HS-27A (cell line): Measurements from ENCODE around the gene CHPF.

ENCODE experiments used
- DNase-seq: peaks from one replicate; pipeline ENCODE4 v3.0.0-alpha.2; 2012; ENCODE audit warnings: low read depth, missing footprints

Gene CHPF

GRCh38 chr2:219567791-219568361 is 24.3 kb upstream of the CHPF start:
- DNase-seq = no peak

GRCh38 chr2:219567131-219567530 is 23.5 kb upstream of the CHPF start:
- no peak for DNase-seq

GRCh38 chr2:219566640-219567039 is 23.0 kb upstream of the CHPF start:
- DNase-seq = no peak

DNA sequence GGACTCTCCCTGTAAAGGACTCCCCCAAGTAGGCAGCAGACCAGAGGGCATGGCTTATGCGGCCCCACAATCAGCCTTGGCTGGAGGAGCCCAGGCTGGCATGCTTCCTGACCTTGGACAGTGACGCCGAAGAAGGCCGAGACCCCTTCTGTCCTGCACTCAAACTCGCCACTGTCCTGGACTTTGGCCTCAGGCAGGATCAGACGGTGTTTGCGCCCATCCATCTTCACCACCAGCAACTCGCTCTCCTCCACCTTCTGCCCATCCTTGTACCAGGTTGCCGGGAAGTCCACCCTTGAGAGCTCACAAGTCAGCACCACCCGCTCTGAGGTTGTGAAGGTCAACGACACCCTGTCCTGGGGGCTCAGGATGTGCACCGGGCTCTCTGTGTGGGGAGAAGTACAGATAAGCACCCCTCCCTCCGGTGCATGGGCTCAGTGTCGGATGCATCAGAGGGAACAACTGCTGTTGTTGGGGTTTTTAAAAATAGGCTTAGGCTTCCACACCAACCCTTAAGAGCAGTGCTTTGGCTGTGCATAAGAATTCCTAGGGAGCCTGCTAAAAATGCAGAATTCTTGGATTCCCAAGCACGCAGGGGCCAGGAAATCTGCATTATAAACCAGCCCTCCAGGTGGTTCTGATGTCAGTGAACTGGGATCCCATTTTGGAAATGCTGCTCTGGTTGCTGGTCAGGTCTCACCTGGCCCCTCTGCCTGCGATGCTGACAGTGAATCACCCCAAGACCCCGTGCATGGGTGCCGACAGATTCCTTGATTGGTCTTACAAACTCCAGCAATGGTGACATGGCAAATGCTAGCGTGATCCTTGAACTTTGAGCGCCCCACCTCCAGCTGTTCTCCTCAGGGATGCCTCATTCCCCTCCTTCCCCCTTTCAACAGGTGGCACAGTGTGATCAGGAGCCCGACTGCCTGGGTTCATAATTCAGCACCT is 21.8 kb upstream of the CHPF start:
- no peak for DNase-seq

DNA sequence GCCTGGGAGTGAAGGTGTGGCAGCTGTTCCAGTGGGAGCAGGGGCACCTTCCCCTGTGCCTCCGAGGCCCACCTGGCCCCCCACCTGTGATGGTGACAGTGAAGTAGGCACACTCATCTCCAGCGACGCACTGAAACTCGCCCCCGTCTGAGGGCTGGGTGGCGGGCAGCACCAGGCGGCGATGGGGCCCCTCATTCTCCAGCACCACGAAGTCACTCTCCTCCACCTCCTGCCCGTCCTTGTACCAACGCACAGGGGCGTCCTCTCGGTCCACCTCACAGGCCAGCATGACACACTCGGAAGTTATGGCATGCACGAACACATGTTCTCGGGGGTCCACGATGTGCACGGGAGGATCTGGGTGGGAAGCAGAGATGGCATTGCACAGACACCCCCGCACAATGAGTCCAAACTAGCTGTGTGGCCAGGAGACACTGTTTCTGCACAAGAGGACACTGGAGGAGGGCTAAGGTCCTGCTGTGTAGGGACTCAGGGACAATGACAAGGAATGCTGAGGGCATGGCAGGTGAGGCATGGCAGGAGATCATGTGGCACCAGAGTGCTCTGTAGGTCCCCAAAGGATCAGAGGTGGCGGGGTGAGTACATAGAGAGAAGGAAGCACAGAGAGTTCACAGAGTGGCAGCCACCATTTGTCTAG is 19.8 kb upstream of the CHPF start:
- DNase-seq = no peak

GRCh38 chr2:219562049-219563020 is 18.7 kb upstream of the CHPF start:
- DNase-seq = no peak

- no peak for DNase-seq
Measured at GRCh38 chr2:219561179-219562048, 17.8 kb upstream of the CHPF start.

- no peak for DNase-seq
Measured at GRCh38 chr2:219560893-219561178, 17.2 kb upstream of the CHPF start.

DNA sequence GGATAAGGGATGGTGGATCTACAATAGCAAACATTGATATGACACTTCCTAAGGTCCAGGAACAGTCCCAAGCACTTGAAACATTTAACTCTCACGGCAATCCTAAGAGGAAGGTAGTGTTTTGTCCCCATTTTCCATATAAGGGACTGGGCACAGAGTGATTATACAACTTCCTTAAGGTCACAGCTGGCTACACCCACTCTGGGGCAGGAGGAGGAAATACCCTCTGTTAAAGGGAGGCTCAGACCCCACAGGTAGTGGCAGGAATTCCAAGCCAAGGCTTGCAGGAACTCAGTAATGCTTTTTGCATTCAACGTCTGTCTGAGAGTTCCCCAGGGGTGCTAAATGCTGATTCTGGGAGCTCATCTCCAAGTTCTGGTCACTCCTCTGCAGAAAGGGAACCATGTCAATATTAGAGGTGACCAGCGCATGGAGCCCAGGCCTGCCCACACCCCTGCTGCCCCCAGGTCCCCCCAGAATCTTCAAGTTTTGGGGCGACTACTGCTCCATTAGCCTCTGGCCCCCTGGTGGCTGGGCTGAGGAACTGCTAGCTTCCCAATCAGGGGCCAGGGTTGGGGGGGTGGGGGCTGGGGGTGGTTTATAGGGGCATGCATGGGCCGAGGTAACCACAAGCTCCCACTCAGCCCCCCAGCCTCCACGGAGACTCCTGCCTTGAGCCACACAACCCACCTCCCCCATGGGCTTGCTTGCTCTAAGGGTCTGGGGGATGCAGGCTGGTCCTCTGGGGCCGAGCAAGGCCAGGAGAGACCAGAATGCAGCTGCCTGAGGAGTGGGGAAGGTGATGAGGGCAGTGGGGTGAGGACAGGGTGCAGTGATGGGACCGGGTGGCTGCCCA is 16.7 kb upstream of the CHPF start:
- no peak for DNase-seq

DNA sequence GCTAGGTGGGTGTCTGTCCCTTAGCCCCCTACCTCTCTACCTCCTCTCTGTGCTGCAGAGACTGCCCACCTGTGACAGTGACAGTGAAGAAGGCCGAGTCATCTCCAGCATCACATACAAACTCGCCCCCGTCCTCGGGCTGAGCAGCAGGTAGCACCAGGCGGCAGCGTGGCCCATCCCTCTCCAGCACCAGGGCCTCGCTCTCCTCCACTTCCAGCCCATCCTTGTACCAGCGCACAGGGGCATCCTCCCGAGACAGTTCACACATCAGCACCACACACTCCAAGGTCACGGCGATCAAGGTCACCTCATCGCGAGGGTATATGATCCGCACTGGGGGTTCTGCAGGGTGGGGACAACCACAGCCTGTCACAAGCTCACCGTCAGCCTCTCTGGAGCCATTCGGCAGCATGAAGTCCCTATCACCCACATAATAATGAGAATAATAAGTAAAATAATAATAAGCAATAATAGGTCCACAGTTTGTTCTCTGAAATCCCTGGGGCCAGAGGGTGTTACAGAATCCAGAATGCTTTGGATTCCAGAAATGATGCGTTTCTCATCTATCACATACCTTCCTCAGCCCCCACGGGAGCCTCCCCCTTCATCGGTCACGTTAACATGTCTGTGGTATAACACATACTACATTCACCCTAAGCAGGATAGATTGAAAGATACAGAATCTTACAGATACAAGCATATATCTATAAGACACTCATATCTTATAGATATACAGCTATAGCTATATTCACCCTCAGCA is 15.7 kb upstream of the CHPF start:
- no peak for DNase-seq

DNA sequence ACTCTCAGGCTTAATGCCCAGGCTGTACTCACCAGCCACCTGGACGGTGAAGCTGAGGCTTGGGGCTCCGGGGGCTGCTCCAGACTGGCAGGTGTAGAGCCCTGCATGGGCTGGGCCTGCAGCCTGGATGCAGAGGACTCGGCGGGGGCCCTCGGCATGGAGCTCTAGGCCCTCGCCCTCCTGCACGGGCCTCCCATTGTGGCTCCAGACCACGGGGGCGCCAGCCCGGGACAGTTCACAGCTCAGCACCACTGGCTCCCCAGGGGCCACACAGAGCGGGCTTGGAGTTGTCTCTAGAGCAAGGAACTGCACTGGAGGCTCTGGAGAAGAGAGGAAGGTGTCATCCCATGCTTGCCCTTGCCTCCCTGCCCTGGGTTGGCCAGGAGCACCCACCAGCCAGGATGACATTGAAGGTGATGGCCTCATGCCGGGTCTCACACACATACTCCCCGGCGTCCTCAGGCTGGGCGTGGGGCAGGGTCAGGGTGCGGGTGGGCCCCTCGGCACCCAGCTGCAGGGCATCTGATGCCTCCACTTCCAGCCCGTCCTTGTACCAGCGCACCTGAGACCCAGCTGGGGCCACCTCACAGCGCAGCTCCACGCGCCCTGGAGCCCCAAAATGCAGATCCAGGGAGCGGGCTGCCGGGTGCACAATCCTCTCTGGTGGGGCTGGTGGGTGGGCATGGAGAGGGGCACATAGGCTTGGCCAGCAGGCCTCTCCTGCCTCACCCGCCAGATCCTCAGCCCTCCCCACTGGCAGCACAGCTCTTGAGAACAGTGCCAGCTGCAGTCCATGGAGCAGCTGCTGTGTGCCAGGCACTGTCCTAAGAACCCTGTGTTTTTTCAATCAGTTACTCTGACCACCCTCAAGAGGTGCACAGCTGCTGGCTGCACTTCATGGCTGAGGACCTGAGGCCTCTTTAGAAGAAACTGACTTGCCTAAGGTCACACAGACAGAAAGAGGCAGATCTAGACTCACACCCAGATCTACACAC is 14.5 kb upstream of the CHPF start:
- no peak for DNase-seq

GRCh38 chr2:219557320-219557719 is 13.7 kb upstream of the CHPF start:
- DNase-seq = no peak

- DNase-seq = no peak
Measured at GRCh38 chr2:219556413-219556812, 12.8 kb upstream of the CHPF start.

DNA sequence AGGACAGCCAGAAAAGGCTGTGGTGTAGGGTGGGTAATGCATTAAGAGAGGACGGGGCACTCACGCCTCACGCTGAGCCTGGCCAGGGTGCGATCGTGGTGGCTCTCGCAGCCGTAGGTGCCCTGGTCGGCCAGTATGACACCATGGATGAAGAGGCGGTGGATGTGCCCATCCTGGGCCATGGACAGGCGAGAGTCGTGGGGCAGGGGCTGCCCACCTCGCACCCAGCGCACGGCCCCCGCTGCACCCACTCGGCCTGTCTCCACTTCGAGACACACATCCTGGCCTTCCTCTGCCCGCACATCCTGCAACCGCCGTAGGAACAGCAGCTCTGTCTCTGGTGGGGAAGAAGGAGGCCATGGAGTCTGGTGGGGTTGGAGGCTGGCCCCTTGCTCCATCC is 12.3 kb upstream of the CHPF start:
- DNase-seq = no peak

DNA sequence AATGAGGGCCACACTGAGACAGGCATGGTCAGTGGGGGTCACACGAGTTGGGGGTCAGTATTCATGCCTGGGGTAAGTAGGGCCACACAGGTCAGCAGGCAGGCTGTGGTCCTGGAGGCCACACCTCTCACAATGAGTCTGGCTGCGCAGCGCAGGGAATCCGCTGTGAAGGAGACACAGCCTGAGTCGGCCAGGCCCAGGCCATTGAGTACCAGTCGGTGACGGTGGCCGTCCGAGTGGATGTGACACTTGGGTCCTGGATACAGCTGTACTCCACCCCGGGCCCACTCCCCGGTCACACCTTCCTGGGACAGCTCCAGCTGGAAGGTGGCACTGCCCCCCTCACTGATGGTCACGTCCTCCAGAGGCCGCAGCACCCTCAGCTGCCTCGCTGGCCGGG is 10.7 kb upstream of the CHPF start:
- DNase-seq = no peak

- no peak for DNase-seq
Measured at GRCh38 chr2:219553463-219553963, 9.9 kb upstream of the CHPF start.

DNA sequence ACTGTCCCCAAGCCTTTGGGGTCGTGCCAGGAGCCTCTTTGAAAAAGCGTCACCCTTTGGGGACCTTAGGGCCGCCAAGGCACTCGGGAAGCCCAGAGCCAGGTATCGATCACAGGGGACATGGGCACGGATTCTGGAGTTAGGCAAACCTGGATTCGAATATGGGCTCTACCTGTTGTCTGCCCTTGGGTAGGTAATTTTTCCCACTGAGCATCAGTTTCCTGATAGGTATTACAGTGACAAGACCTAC is 9.5 kb upstream of the CHPF start:
- DNase-seq = no peak
